SK-N-SH (cell line): ENCODE measurements around the gene LMBR1L. TPM values are rescaled to one million over a fixed set of nuclear protein-coding genes. Genes with fewer than 3 reads are reported as not detected.

Experiments used
- CTCF ChIA-PET: fragments of 300-600, 350-600 bp; formaldehyde crosslinking; extraction: SDS; loops from one replicate; lab custom pipeline; 2021; lab: Yijun Ruan, JAX
- POLR2A ChIA-PET: fragments of 350-600 bp; sonication (Branson Sonifier 250); formaldehyde crosslinking; extraction: SDS; loops from one replicate; lab custom pipeline; 2020; ENCODE audit warnings: antibody characterized with exemption, inconsistent platforms; lab: Yijun Ruan, JAX
- DNase-seq: peaks from one replicate; pipeline ENCODE4 v3.0.0; 2012
- H2AFZ ChIP-seq: fragments of 200-600 bp; sonication (generic); 2 replicates; pipeline ENCODE4 v1.8.1; 2016; ENCODE audit warnings: antibody characterized with exemption, mild to moderate bottlenecking, low read depth
- H3F3A ChIP-seq: fragments of 200-600 bp; sonication (generic); replicated peaks from 2 replicates; pipeline ENCODE3; 2016; ENCODE audit warnings: antibody characterized with exemption, mild to moderate bottlenecking; ENCODE audit not compliant: insufficient read depth
- H3K27ac ChIP-seq, 2 experiments: fragments of 200-500 bp in 1 of 2; fragments of 200-600 bp in 1 of 2; sonication (Bioruptor generic) in 1 of 2; sonication (generic), shearing (Covaris generic) in 1 of 2; 2 replicates each; pipeline versions ENCODE4 v1.5.1 to v1.6.1; 2014 to 2016; ENCODE audit warnings: low read depth in 2 of 2, inconsistent platforms in 1 of 2, low read length in 1 of 2, mild to moderate bottlenecking in 1 of 2, mixed read lengths in 1 of 2
- H3K27me3 ChIP-seq: fragments of 200-600 bp; sonication (generic), shearing (Covaris generic); 2 replicates; pipeline ENCODE4 v1.6.1; 2016; ENCODE audit warnings: mixed run types; ENCODE audit not compliant: insufficient read depth
- H3K36me3 ChIP-seq, 2 experiments: fragments of 200-500 bp in 1 of 2; fragments of 200-600 bp in 1 of 2; sonication (Bioruptor generic) in 1 of 2; sonication (generic) in 1 of 2; replicated peaks in 1 of 2; 2 replicates each; pipeline versions ENCODE3 to v1.5.1; 2014 to 2016; ENCODE audit warnings: low read length in 1 of 2, mild to moderate bottlenecking in 1 of 2; ENCODE audit not compliant: insufficient read depth in 2 of 2, control insufficient read depth in 1 of 2
- H3K4me1 ChIP-seq, 2 experiments: fragments of 200-500 bp in 1 of 2; fragments of 200-600 bp in 1 of 2; sonication (Bioruptor generic) in 1 of 2; sonication (generic), shearing (Covaris generic) in 1 of 2; 2 replicates each; pipeline versions ENCODE4 v1.5.1 to v1.6.1; 2014 to 2016; ENCODE audit warnings: low read depth in 1 of 2, low read length in 1 of 2, mixed run types in 1 of 2; ENCODE audit not compliant: insufficient read depth in 2 of 2, control insufficient read depth in 1 of 2
- H3K4me2 ChIP-seq: fragments of 200-600 bp; sonication (generic), shearing (Covaris generic); 2 replicates; pipeline ENCODE4 v1.6.1; 2017; ENCODE audit warnings: mixed run types
- H3K4me3 ChIP-seq, 2 experiments: fragments of 200-500 bp in 1 of 2; fragments of 200-600 bp in 1 of 2; sonication (Bioruptor generic) in 1 of 2; sonication (generic), shearing (Covaris generic) in 1 of 2; 2 replicates each; pipeline versions ENCODE4 v1.5.1 to v1.8.1; 2014 to 2016; ENCODE audit warnings: low read depth in 2 of 2, inconsistent platforms in 1 of 2, low read length in 1 of 2, mild to moderate bottlenecking in 1 of 2, mixed read lengths in 1 of 2, moderate library complexity in 1 of 2
- H3K79me2 ChIP-seq: fragments of 200-600 bp; sonication (generic); 2 replicates; pipeline ENCODE4 v1.8.1; 2017; ENCODE audit warnings: mild to moderate bottlenecking; ENCODE audit not compliant: insufficient read depth
- H3K9ac ChIP-seq: fragments of 200-600 bp; sonication (generic); 2 replicates; pipeline ENCODE4 v1.6.1; 2017; ENCODE audit warnings: mixed run types
- H3K9me2 ChIP-seq: fragments of 200-600 bp; sonication (generic); 2 replicates; pipeline ENCODE4 v1.6.1; 2017; ENCODE audit warnings: mixed run types
- H3K9me3 ChIP-seq: fragments of 200-600 bp; sonication (generic); 2 replicates; pipeline ENCODE4 v1.6.1; 2017; ENCODE audit warnings: mixed run types, mild to moderate bottlenecking, moderate library complexity
- H4K20me1 ChIP-seq: fragments of 200-600 bp; sonication (generic); 2 replicates; pipeline ENCODE4 v1.6.1; 2017; ENCODE audit warnings: mild to moderate bottlenecking, mixed run types; ENCODE audit not compliant: insufficient read depth
- FOSL2 ChIP-seq: IDR thresholded peaks from 2 replicates; pipeline ENCODE4 v1.4.0; 2012; ENCODE audit warnings: low read depth, mild to moderate bottlenecking, moderate library complexity, borderline replicate concordance
- FOXJ3 ChIP-seq: sonication (generic); formaldehyde crosslinking; IDR thresholded peaks from 2 replicates; pipeline ENCODE4 v1.5.1; 2020; ENCODE audit warnings: mild to moderate bottlenecking, missing genetic modification reagents
- GABPA ChIP-seq: IDR thresholded peaks from 2 replicates; pipeline ENCODE4 v1.4.0; 2012; ENCODE audit warnings: low read depth, mild to moderate bottlenecking
- GATA2 ChIP-seq: sonication (generic); formaldehyde crosslinking; IDR thresholded peaks from 2 replicates; pipeline ENCODE4 v1.5.0; 2020; ENCODE audit warnings: mild to moderate bottlenecking, missing genetic modification reagents
- JUND ChIP-seq: IDR thresholded peaks from 2 replicates; pipeline ENCODE4 v1.4.0; 2012
- MAX ChIP-seq: IDR thresholded peaks from 2 replicates; pipeline ENCODE4 v1.4.0; 2012; ENCODE audit warnings: low read depth
- MXI1 ChIP-seq: IDR thresholded peaks from 2 replicates; pipeline ENCODE4 v1.6.1; 2012; ENCODE audit warnings: mild to moderate bottlenecking, low read depth, low read length, improper control_type of control experiment
- NFIC ChIP-seq: IDR thresholded peaks from 2 replicates; pipeline ENCODE4 v1.4.0; 2012; ENCODE audit warnings: borderline replicate concordance
- NRF1 ChIP-seq: IDR thresholded peaks from 2 replicates; pipeline ENCODE4 v1.6.1; 2012; ENCODE audit warnings: low read depth, mild to moderate bottlenecking, low read length
- POLR2AphosphoS5 ChIP-seq: IDR thresholded peaks from 2 replicates; pipeline ENCODE4 v1.6.1; 2012; ENCODE audit warnings: low read depth, low read length
- RAD21 ChIP-seq: IDR thresholded peaks from 2 replicates; pipeline ENCODE4 v1.6.1; 2012; ENCODE audit warnings: mild to moderate bottlenecking, low read length
- RCOR1 ChIP-seq: fragments of 150-350 bp; IDR thresholded peaks from 2 replicates; pipeline ENCODE4 v1.6.1; 2017; ENCODE audit warnings: antibody characterized with exemption, low read length
- RXRA ChIP-seq: IDR thresholded peaks from 2 replicates; pipeline ENCODE4 v1.4.0; 2012; ENCODE audit warnings: low read depth, mild to moderate bottlenecking, borderline replicate concordance
- SIN3A ChIP-seq: IDR thresholded peaks from 2 replicates; pipeline ENCODE4 v1.6.1; 2012; ENCODE audit warnings: low read depth, mild to moderate bottlenecking, low read length, moderate library complexity, borderline replicate concordance
- SMC3 ChIP-seq: IDR thresholded peaks from 2 replicates; pipeline ENCODE4 v1.6.1; 2012; ENCODE audit warnings: low read depth, low read length, improper control_type of control experiment
- WGBS: methylation state at CpG from one replicate; pipeline ENCODE4 v1.1.6; 2017; ENCODE audit warnings: low lambda C conversion rate; 5-methylcytosine and 5-hydroxymethylcytosine counted together
- polyA plus RNA-seq, 3 experiments: library from polyadenylated mRNA; depleted of rRNA; stranded (reverse); fragments of >200 nt; gene quantifications; 2 replicates each; pipeline ENCODE4 v1.2.3, GENCODE V29; 2012
- TF ChIP-seq, protein P1 (sequence below): IDR thresholded peaks from 2 replicates; pipeline ENCODE4 v1.4.0; 2012; ENCODE audit warnings: low read depth, borderline replicate concordance
- TF ChIP-seq, protein P2 (sequence below): fragments of 200-600 bp; sonication (generic); IDR thresholded peaks from 2 replicates; pipeline ENCODE4 v1.6.1; 2017; ENCODE audit warnings: antibody characterized with exemption, mild to moderate bottlenecking, moderate library complexity
- TF ChIP-seq, protein P3 (sequence below): fragments of 150-350 bp; IDR thresholded peaks from 2 replicates; pipeline ENCODE4 v1.6.1; 2017; ENCODE audit warnings: antibody characterized with exemption, low read length, low read depth, borderline replicate concordance

The LMBR1L gene
- polyA plus RNA-seq, 1 of the 3 experiments (the other 2 are of a cell fraction): 61.4 TPM

DNA sequence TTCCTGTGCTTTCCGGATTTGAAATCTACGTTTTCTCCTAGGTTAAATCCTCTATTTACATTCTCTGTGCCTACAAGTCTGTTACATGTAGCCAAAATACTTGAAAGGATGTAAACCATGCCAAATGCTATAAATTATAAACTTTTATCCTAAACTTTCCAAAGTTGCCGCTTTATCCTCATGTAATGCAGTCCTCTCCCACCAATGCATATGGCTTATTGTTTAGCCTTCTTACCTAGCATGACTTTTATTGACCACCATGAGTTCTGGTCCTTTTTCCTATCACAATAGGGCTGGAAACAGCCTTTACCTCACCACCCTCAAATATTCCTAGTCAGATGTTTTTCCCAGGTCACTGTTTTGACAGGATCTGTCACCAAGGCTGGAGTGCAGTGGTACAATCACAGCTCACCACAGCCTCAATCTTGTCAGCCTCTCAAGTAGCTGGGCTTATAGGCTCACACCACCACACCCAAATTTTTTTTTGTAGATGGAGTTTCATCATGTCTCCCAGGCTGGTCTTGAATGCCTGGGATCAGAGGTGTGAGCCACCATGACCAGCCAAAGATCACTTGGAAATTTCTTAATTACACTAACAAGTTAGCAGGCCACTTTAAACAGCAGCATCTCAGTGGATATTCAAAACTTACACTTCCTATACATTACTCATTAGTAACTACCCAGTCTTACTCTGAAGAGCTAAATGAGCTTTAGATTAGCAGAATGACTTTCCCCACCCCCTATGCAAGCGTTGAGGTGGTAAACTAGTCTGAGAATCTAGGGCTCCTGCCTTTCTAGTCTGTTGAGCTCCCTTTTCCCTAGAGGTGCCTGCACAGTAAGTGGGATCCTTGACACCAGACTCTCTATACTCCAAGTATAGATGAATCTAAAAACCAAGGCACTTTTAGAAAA, 16.5 kb upstream of the LMBR1L start:
- peaks cover 50% of the 10 kb centered on the region for H3F3A ChIP-seq
- POLR2A ChIA-PET: interaction anchor here (0.5 to 0.9 kb wide), 4 partner anchors 33 to 108 kb away, joined by 3 to 8 read pairs (median 4); partner anchors contain the start of gene DHH
- no peak for TF ChIP-seq NFIC
- TF ChIP-seq JUND: 0 out of 2 replicates have a peak, but pooled peaks have one; percentile 18
- TF ChIP-seq GABPA: no peak
- TF ChIP-seq NRF1: no peak
- TF ChIP-seq POLR2AphosphoS5: peak; percentile 74
- TF ChIP-seq MXI1: no peak
- TF ChIP-seq SIN3A: peak; percentile 62; the same call in 1 of the 2 replicates
- TF ChIP-seq MAX: no peak
- TF ChIP-seq, protein P1, sequence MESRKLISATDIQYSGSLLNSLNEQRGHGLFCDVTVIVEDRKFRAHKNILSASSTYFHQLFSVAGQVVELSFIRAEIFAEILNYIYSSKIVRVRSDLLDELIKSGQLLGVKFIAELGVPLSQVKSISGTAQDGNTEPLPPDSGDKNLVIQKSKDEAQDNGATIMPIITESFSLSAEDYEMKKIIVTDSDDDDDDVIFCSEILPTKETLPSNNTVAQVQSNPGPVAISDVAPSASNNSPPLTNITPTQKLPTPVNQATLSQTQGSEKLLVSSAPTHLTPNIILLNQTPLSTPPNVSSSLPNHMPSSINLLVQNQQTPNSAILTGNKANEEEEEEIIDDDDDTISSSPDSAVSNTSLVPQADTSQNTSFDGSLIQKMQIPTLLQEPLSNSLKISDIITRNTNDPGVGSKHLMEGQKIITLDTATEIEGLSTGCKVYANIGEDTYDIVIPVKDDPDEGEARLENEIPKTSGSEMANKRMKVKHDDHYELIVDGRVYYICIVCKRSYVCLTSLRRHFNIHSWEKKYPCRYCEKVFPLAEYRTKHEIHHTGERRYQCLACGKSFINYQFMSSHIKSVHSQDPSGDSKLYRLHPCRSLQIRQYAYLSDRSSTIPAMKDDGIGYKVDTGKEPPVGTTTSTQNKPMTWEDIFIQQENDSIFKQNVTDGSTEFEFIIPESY: no peak
- no peak for TF ChIP-seq RCOR1
- no peaks in the 10 kb centered on the region for H3K27me3 ChIP-seq
- H3K27ac ChIP-seq: 0 out of 4 replicates have a peak overlapping the region, but pooled peaks of 1 of the 2 experiments have one; percentile 3
- no peaks in the 10 kb centered on the region for H3K9me3 ChIP-seq
- H3K4me2 ChIP-seq: no peak overlapping the region
- H3K9me2 ChIP-seq: no peaks in the 10 kb centered on the region
- peaks cover 10 to 15% of the 10 kb centered on the region in 2 experiments; a peak in 3 of 4 replicates for H3K4me1 ChIP-seq
- H3K79me2 ChIP-seq: peaks cover 32% of the 10 kb centered on the region
- peaks cover 42% of the 10 kb centered on the region for H4K20me1 ChIP-seq
- CTCF ChIA-PET: interaction anchor here (0.6 to 7.3 kb wide), 9 partner anchors 23 to 108 kb away, joined by 3 to 69 read pairs (median 3); partner anchors contain the start of gene DHH
- WGBS: 89% methylated on average over 4 of the region's 4 CpGs
- H3K36me3 ChIP-seq: peaks cover 25 to 30% of the 10 kb centered on the region in 2 experiments
- no peak overlapping the region for H3K4me3 ChIP-seq
- no peak for DNase-seq
- H3K9ac ChIP-seq: no peak overlapping the region
- no peak overlapping the region for H2AFZ ChIP-seq

GRCh38 chr12:49121047-49121696, 10.5 kb upstream of the LMBR1L start:
- no peaks in the 10 kb centered on the region for H3K27me3 ChIP-seq
- H4K20me1 ChIP-seq: peaks cover 1% of the 10 kb centered on the region; the same call in 1 of the 2 replicates
- no peaks in the 10 kb centered on the region; a peak in 1 of 4 replicates for H3K4me1 ChIP-seq
- POLR2A ChIA-PET: interaction anchor here (0.8 to 2.0 kb wide), 4 partner anchors 10 to 67 kb away, joined by 3 to 11 read pairs (median 4); partner anchors contain the start of genes RHEBL1 and TUBA1B
- CTCF ChIA-PET: interaction anchor here (0.5 to 10.3 kb wide), 20 partner anchors 9 to 124 kb away, joined by 3 to 147 read pairs (median 6); partner anchors contain the start of genes DHH, LMBR1L and TUBA1B
- no peak overlapping the region; a peak in 1 of 4 replicates for H3K4me3 ChIP-seq
- no peaks in the 10 kb centered on the region for H3K79me2 ChIP-seq
- H3F3A ChIP-seq: peaks cover 9% of the 10 kb centered on the region
- peak overlapping the region; percentile 64 for H2AFZ ChIP-seq
- no peaks in the 10 kb centered on the region for H3K9me2 ChIP-seq
- H3K4me2 ChIP-seq: no peak overlapping the region
- TF ChIP-seq FOSL2: no peak
- TF ChIP-seq, protein P2, sequence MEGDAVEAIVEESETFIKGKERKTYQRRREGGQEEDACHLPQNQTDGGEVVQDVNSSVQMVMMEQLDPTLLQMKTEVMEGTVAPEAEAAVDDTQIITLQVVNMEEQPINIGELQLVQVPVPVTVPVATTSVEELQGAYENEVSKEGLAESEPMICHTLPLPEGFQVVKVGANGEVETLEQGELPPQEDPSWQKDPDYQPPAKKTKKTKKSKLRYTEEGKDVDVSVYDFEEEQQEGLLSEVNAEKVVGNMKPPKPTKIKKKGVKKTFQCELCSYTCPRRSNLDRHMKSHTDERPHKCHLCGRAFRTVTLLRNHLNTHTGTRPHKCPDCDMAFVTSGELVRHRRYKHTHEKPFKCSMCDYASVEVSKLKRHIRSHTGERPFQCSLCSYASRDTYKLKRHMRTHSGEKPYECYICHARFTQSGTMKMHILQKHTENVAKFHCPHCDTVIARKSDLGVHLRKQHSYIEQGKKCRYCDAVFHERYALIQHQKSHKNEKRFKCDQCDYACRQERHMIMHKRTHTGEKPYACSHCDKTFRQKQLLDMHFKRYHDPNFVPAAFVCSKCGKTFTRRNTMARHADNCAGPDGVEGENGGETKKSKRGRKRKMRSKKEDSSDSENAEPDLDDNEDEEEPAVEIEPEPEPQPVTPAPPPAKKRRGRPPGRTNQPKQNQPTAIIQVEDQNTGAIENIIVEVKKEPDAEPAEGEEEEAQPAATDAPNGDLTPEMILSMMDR: peak; percentile 72
- no peak for TF ChIP-seq POLR2AphosphoS5
- peak; percentile 75 for TF ChIP-seq SMC3
- no peak for TF ChIP-seq SIN3A
- no peak for TF ChIP-seq FOXJ3 (CRISPR knock-in tag)
- TF ChIP-seq RCOR1: no peak
- TF ChIP-seq RXRA: no peak
- peak; percentile 85 for TF ChIP-seq RAD21
- TF ChIP-seq GATA2 (CRISPR knock-in tag): no peak
- TF ChIP-seq, protein P3, sequence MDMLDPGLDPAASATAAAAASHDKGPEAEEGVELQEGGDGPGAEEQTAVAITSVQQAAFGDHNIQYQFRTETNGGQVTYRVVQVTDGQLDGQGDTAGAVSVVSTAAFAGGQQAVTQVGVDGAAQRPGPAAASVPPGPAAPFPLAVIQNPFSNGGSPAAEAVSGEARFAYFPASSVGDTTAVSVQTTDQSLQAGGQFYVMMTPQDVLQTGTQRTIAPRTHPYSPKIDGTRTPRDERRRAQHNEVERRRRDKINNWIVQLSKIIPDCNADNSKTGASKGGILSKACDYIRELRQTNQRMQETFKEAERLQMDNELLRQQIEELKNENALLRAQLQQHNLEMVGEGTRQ: no peak
- H3K9me3 ChIP-seq: no peaks in the 10 kb centered on the region
- DNase-seq: peak; percentile 77
- H3K27ac ChIP-seq: no peak overlapping the region
- H3K36me3 ChIP-seq: no peaks in the 10 kb centered on the region
- 18% methylated on average over 6 of the region's 6 CpGs for WGBS
- no peak overlapping the region for H3K9ac ChIP-seq
